OCI-LY3 (cell line): ENCODE data around the gene IQSEC1.

Experiments used
- H2AFZ ChIP-seq: fragments of 200-600, 300-600 bp; shearing (Covaris generic); 2 replicates; pipeline ENCODE4 v1.6.0; 2014; ENCODE audit warnings: antibody characterized with exemption, low read depth, low read length
- H3K27ac ChIP-seq: fragments of 200-600, 300-600 bp; sonication (generic); 2 replicates; pipeline ENCODE4 v1.5.1; 2014; ENCODE audit warnings: mild to moderate bottlenecking, low read length, moderate library complexity, mixed read lengths
- H3K27me3 ChIP-seq: fragments of 200-600, 300-600 bp; sonication (generic); 2 replicates; pipeline ENCODE4 v1.6.1; 2014; ENCODE audit warnings: low read depth, low read length, mixed read lengths
- H3K36me3 ChIP-seq: fragments of 200-600, 300-600 bp; sonication (generic); replicated peaks from 2 replicates; pipeline ENCODE3; 2014; ENCODE audit warnings: low read depth, low read length, mixed read lengths
- H3K4me1 ChIP-seq: fragments of 300-600, 200-600 bp; sonication (generic); 2 replicates; pipeline ENCODE4 v1.6.1; 2014; ENCODE audit warnings: low read length, mixed read lengths
- H3K4me2 ChIP-seq: fragments of 200-600, 300-600 bp; sonication (generic); 2 replicates; pipeline ENCODE4 v1.6.1; 2014; ENCODE audit warnings: low read length, mixed read lengths
- H3K4me3 ChIP-seq: fragments of 300-600, 200-600 bp; sonication (generic); 2 replicates; pipeline ENCODE4 v1.5.1; 2014; ENCODE audit warnings: antibody characterized with exemption, mild to moderate bottlenecking, low read length, moderate library complexity
- H3K79me2 ChIP-seq: fragments of 300-600, 200-600 bp; shearing (Covaris generic); 2 replicates; pipeline ENCODE4 v1.6.1; 2014; ENCODE audit warnings: mild to moderate bottlenecking, low read length, mixed read lengths
- H3K9ac ChIP-seq: fragments of 300-600, 200-600 bp; shearing (Covaris generic); 2 replicates; pipeline ENCODE4 v1.6.0; 2014; ENCODE audit warnings: mild to moderate bottlenecking, low read length, moderate library complexity
- H3K9me3 ChIP-seq: fragments of 200-600, 300-600 bp; shearing (Covaris generic); 2 replicates; pipeline ENCODE4 v1.6.1; 2014; ENCODE audit warnings: low read length, mixed read lengths; ENCODE audit not compliant: insufficient read depth
- H4K20me1 ChIP-seq: fragments of 200-600, 300-600 bp; sonication (generic); 2 replicates; pipeline ENCODE4 v1.6.1; 2016; ENCODE audit warnings: low read length, mixed read lengths; ENCODE audit not compliant: insufficient read depth
- CTCF ChIP-seq: fragments of 200-600, 300-600 bp; sonication (generic); IDR thresholded peaks from 2 replicates; pipeline ENCODE4 v1.5.1; 2014; ENCODE audit warnings: antibody characterized with exemption, low read length, low read depth
- EZH2phosphoT487 ChIP-seq: fragments of 200-600 bp; shearing (Covaris generic); IDR thresholded peaks from 2 replicates; pipeline ENCODE4 v1.6.1; 2018; ENCODE audit warnings: antibody characterized with exemption, mixed run types, low read depth

Gene IQSEC1

GRCh38 chr3:13049400-13049799 is 23.8 kb downstream of the IQSEC1 start:
- H4K20me1 ChIP-seq, result no peaks in the 10 kb centered on the region
- no peak overlapping the region for H2AFZ ChIP-seq
- H3K9ac ChIP-seq, result no peak overlapping the region
- no peak overlapping the region for H3K27ac ChIP-seq
- H3K9me3 ChIP-seq, result no peaks in the 10 kb centered on the region
- 0 out of 2 replicates have a peak, but pooled peaks cover 5% of the 10 kb centered on the region for H3K79me2 ChIP-seq
- no peak overlapping the region for H3K4me3 ChIP-seq
- no peaks in the 10 kb centered on the region for H3K36me3 ChIP-seq
- peaks cover 40% of the 10 kb centered on the region for H3K4me1 ChIP-seq
- H3K27me3 ChIP-seq, result 0 out of 2 replicates have a peak, but pooled peaks cover 3% of the 10 kb centered on the region
- TF ChIP-seq EZH2phosphoT487 (no peak), CTCF (no peak)
- no peak overlapping the region for H3K4me2 ChIP-seq

GRCh38 chr3:13047296-13048165 is 25.7 kb downstream of the IQSEC1 start:
- Histone ChIP-seq H3K27me3 (no peaks in the 10 kb centered on the region), H3K9me3 (no peaks in the 10 kb centered on the region), H3K4me2 (peak overlapping the region; percentile 73), H3K36me3 (no peaks in the 10 kb centered on the region), H3K4me3 (peak overlapping the region; percentile 51), H3K9ac (peak overlapping the region; percentile 62), H3K27ac (peak overlapping the region; percentile 81), H4K20me1 (no peaks in the 10 kb centered on the region), H3K4me1 (peaks cover 42% of the 10 kb centered on the region), H3K79me2 (0 out of 2 replicates have a peak, but pooled peaks cover 5% of the 10 kb centered on the region), H2AFZ (no peak overlapping the region)
- peak; percentile 77 for TF ChIP-seq CTCF
- TF ChIP-seq EZH2phosphoT487, result no peak

GRCh38 chr3:13046569-13047274 is 26.5 kb downstream of the IQSEC1 start:
- Histone ChIP-seq H3K4me2 (peak overlapping the region; percentile 73), H4K20me1 (no peaks in the 10 kb centered on the region), H3K9me3 (no peaks in the 10 kb centered on the region), H3K9ac (peak overlapping the region; percentile 62), H3K36me3 (no peaks in the 10 kb centered on the region), H3K27me3 (no peaks in the 10 kb centered on the region), H2AFZ (peak overlapping the region; percentile 56; the same call in 1 of the 2 replicates), H3K4me3 (peak overlapping the region; percentile 51), H3K4me1 (peaks cover 42% of the 10 kb centered on the region), H3K79me2 (0 out of 2 replicates have a peak, but pooled peaks cover 5% of the 10 kb centered on the region), H3K27ac (peak overlapping the region; percentile 81)
- no peak for TF ChIP-seq CTCF
- TF ChIP-seq EZH2phosphoT487, result no peak
